Stimulated activated CD4-positive, alpha-beta T cell treated with anti-CD3 and anti-CD28 coated beads, Interleukin-4, amount 100 ng/mL, for 24 hours (primary cell): Measurements from ENCODE around the gene ANXA4.

ENCODE experiments used
- DNase-seq: peaks from one replicate; pipeline ENCODE4 v3.0.0-alpha.2; 2020

Gene ANXA4

DNA sequence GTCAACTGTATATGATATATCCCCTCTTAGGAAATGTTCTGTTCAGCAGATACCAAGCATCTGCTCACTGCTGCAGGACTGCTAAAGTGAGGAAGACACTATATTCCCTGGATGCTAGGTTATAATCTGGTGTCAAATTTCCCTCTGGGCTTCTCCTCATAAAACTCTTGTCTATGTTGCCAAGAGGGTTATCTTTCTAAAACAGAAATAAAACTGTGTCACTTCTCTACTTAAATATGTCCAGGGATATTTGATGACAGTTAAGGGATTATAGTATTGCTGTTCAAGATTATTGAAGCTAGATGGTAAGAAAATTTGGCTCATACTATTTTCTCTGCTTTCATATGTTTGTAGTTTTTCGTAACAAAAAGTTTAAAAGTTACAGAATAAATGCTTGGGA, 121.4 kb downstream of the ANXA4 start:
- DNase-seq, result no peak
